GM20000 (cell line): ENCODE data around the gene TMPO.
A peak's percentile ranks its signal among the peaks of the same experiment; 100 is the strongest.

ENCODE experiments used
- DNase-seq: peaks from one replicate; pipeline ENCODE4 v3.0.0; 2012; ENCODE audit warnings: low spot score
- TF ChIP-seq, protein P1 (sequence below): IDR thresholded peaks from 2 replicates; pipeline ENCODE4 v1.5.1; 2012; ENCODE audit warnings: mild to moderate bottlenecking, control low read depth; ENCODE audit errors: extremely low read depth, missing control alignments

TMPO gene

DNA sequence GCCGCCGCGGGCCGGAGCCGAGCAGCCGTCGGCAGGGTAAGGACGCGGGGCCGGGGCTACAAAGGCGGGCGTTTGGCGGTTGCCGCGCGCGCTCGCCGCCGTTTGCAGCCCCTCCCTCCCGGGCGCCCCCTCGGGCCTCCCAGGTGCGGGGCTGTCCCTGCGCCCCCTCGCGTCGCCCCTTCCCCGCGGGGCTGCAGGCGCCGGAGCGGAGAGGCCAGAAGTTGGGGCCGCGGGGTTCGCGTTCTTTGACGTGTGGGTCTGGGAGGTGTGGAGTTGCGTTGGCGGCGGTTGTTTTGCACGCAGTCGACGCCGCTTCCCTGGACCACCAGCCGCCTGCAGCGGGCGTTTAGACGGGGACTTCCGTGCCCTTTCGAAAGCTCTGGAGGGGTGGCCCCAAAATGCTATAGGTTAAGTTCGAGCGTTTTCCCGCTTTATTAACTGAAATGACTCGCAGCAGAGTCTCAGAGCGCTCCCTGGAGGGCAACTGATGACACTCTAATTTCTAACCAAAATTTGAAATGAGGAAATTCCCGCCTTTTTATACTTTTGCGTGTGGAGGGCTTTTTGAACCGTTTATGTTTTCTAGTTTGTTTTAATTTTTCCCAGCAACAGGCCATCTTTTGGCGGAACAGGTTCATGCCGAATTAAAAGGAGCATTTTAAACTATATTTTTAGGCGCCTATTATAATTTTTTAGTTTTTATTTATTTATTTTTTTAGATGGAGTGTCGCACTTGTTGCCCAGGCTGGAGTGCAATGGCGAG, 902 bp downstream of the TMPO start:
- DNase-seq = peak; percentile 84
- TF ChIP-seq, protein P1, sequence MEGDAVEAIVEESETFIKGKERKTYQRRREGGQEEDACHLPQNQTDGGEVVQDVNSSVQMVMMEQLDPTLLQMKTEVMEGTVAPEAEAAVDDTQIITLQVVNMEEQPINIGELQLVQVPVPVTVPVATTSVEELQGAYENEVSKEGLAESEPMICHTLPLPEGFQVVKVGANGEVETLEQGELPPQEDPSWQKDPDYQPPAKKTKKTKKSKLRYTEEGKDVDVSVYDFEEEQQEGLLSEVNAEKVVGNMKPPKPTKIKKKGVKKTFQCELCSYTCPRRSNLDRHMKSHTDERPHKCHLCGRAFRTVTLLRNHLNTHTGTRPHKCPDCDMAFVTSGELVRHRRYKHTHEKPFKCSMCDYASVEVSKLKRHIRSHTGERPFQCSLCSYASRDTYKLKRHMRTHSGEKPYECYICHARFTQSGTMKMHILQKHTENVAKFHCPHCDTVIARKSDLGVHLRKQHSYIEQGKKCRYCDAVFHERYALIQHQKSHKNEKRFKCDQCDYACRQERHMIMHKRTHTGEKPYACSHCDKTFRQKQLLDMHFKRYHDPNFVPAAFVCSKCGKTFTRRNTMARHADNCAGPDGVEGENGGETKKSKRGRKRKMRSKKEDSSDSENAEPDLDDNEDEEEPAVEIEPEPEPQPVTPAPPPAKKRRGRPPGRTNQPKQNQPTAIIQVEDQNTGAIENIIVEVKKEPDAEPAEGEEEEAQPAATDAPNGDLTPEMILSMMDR = no peak

DNA sequence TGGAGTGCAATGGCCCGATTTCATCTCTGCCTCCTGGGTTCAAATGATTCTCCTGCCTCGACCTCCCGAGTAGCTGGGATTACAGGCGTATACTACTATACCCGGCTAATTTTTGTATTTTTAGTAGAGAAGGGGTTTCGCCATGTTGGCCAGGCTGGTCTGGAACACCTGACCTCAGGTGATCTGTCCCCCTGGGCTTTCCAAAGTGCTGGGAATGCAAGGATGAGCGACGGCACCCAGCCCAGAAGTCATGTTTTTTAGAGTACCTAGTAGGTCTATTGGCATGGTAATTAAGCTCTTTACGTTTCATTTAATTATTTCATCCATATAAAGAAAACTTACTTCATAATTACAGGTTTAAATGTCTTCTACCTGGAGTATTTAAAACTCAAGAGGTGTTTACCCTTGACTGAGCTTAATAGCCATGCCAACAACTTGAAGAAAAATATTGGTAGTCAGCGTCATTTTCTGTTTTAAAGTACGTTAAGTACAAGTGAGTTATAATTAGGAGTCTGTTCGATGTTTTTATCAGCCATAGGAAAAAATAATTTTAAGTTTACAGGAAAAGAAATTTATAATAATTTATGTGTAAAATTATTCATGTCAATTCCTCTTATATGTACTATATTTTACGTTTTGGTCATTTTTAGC, 4.0 kb downstream of the TMPO start:
- DNase-seq = no peak
- TF ChIP-seq, protein P1 = no peak

DNA sequence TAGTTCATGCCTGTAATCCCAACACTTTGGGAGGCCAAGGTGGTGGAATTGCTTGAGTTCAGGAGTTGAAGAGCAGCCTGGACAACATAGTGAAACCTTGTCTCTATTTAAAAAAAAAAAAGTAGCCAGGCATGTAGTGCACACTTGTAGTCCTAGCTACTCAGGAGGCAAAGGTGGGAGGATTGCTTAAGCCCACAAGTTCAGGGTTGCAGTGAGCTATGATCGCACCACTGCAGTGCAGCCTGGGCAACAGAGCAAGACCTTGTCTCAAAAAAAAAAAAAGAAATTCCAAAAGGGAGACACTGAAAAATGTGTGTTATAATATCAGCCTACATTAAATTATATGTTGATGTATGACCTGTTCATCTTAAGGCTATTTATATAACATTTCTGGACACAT, 14.7 kb downstream of the TMPO start:
- TF ChIP-seq, protein P1 = no peak

DNA sequence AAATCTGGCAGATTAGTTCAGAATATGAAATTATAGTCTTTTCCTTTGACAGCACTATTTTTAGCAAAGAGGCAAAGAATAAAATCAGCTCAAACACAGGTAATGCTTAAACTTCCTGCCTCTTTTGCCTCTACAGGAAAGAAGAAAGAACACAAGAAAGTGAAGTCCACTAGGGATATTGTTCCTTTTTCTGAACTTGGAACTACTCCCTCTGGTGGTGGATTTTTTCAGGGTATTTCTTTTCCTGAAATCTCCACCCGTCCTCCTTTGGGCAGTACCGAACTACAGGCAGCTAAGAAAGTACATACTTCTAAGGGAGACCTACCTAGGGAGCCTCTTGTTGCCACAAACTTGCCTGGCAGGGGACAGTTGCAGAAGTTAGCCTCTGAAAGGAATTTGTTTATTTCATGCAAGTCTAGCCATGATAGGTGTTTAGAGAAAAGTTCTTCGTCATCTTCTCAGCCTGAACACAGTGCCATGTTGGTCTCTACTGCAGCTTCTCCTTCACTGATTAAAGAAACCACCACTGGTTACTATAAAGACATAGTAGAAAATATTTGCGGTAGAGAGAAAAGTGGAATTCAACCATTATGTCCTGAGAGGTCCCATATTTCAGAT, 17.4 kb downstream of the TMPO start:
- TF ChIP-seq, protein P1 = no peak
- peak; percentile 21 for DNase-seq

More for the DNA sequence above, 14.7 kb downstream of the TMPO start:
- no peak for DNase-seq

DNA sequence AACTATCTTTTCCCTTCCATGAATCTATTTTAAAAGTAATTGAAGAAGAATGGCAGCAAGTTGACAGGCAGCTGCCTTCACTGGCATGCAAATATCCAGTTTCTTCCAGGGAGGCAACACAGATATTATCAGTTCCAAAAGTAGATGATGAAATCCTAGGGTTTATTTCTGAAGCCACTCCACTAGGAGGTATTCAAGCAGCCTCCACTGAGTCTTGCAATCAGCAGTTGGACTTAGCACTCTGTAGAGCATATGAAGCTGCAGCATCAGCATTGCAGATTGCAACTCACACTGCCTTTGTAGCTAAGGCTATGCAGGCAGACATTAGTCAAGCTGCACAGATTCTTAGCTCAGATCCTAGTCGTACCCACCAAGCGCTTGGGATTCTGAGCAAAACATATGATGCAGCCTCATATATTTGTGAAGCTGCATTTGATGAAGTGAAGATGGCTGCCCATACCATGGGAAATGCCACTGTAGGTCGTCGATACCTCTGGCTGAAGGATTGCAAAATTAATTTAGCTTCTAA, 18.4 kb downstream of the TMPO start:
- TF ChIP-seq, protein P1 = no peak
- DNase-seq = no peak

DNA sequence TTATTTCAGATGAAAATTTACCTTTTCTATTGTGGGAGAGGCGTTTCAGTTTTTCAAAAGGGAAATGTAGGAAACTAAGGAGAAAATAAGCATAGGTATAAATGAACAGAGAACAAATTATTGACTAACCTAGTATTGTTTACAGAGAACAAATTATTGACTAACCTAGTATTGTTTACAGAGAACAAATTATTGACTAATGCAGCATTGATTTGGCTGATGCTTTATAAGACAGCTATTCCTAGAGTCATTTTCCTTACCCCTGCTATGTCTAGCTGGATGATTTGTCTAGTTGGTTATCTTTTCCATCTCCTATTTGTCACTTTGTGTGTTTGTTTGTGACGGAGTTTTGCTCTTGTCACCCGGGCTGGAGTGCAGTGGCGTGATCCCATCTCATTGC, 22.6 kb downstream of the TMPO start:
- TF ChIP-seq, protein P1 = no peak

DNA sequence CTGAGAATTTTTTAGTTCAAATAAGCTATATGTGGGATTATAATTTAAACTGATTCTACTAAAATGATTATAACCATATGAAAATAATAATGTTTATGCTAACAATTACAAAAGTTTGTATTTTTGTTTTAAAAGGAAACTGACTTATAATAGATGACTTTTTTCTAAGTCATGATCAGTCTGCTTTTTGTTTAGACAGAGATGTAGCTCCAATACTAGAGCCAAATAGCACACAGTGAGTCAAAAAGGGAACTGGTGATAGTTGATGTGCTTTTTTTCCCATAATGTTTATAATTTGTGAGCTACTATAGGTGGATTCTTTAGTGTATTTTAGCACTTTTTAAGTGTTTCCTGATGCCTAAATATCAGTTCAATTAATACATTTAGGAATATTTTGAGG, 28.3 kb downstream of the TMPO start:
- TF ChIP-seq, protein P1 = no peak
- no peak for DNase-seq

More for the DNA sequence above, 22.6 kb downstream of the TMPO start:
- no peak for DNase-seq
